CD4-positive, alpha-beta T cell treated with Interleukin-6 at 100 ng/mL for 8 hours (primary cell): ENCODE results near the gene MED12L.

Experiments used
- DNase-seq: peaks from one replicate; pipeline ENCODE4 v3.0.0-alpha.2; 2020; ENCODE audit warnings: mixed read lengths, low spot score

MED12L gene

DNA sequence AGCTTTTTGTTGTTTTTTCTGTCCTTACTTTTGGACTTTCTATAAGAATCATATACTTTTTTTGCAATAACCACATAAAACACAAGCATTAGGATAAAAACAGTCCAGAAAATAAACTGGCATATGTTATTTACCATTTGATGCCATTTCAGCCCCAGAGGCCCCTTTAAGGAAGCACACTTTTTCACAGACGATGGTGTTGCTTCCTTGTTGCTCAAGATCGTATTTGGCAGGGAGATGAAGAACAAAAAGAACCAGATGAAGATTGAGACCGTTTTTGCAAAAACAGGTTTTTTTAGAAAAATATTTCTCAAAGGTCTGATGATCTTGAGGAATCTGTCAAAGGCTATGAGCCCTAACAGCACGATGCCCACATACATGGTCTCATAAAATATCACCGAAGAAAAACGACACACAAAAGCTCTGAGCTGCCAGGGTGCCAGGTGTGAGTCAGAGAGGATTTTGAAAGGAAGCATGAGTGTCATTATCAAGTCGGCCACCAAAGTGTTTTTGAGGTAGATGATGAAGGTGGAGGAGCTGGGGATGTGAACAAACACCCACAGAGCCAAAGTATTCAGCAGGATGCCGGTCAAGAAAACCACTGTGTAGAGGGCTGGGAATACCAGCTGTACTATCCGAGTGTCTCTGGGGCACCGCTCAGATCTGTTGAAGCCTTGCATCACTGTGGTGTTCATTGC, 243.0 kb downstream of the MED12L start:
- peak; percentile 14 for DNase-seq

DNA sequence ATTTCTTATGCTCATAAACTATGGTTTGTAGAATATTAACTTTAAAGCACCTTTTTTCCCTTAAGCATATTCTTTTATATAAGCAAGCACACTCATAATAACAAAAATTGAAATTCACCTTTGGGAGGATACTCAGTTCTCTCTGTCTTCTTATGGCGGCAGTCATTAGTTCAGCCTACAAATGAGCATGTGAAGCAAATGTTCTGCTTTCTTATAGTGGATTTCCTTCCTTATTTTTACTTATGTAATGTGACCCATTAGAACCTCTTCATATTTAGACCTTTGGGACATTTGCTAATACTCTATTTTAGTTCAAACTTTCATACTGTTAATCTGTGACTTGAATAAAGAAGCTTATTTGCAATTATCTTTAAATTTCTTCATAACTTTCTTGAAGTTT, 243.9 kb downstream of the MED12L start, which contains the start of gene P2RY13:
P2RY13 (minus strand) TSS at position 187 of the 400 bp plus-strand sequence; CDS start at position 166, 21 bp downstream.
- DNase-seq = no peak

DNA sequence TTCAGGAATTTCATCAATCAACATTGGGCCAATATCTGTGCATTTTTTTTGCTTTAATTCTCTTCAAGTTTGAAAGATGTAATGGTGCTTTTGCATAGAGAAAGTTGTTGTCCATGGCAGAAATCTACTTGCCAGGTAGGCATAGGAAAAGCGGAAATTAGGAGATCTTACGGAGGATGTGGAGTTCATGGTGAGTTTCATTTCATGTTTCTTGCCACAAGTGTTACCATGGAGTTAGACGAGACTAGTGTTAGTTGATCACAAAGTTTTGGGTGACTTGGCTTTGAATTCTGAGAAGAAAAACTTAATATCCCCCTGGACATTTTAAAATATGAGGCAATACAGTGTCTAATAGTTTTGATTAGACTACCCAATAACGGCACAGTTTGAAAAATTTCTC, 244.9 kb downstream of the MED12L start:
- no peak for DNase-seq

DNA sequence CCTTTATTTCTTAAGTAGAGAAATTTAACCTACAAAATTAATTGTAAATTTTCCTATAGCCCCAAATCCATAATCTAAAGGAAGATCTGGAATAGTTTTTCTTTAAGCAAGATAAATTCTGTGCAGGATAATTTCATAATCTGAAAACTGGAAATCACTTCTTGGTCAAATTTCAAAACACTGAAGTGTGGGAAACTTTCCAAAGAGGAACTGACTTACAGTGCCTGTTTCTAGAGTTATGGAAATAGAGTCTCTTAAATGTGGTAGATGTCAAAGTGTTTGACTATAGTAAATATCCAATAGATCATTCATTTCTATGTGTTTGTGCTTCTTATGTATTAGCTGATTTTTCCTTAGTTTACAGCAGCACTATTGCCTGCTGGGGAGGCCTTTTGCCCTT, 245.4 kb downstream of the MED12L start:
- no peak for DNase-seq

DNA sequence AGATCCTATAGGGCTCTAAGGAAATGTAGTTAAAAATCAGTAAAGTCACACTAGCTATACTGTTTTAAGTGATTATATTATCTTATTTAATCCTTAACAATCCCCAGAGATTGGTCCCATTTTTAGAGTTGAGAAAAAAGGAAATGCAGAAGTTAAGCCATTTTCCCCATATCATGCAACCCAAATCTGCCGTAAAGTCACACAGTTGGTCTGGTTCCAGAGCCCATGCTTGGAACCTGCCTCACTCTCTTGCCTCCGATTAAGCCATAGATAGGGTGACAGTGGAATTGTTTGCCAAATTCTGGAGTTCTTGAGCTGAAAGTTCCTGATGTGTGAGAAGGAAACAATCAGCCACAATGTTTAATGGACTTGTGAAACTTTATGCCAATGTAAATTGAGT, 246.2 kb downstream of the MED12L start:
- no peak for DNase-seq

DNA sequence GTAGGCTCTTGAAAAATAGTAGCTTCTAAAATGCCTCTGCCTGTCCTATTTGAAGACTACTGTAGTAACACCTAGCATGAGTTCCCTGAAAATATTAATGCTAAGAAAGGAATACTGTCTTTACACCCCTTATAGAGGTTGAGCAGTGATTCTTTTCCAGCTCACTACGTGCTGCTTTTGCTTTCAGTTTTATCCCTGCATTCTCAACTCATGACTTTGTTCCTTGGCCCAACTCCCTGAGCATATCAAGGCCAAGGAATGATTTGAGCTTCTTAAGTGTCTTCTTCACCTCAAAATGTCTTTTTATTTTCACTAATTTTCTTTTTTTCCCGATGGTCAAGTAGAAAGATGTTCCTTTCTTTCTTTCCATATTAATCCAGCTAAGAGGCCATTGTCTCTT, 260.4 kb downstream of the MED12L start:
- DNase-seq = no peak

DNA sequence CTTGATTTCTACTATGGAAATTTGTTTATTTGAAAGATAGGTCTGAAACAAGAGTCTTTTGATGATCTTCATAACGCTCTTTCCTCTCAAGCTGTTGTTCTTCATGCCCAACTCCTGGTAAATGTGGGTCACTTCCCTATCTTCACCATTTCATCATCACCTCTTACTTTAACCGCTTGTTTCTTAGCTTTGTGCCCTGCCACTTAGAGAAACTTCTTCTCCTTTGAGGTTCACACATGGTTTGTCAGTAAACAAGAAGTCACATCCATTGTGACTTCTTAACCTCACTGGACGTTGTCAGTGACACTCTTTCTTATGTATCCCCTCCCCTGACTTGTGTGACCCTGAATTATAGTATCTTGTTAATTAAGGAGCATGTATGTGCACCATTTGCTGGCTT, 260.8 kb downstream of the MED12L start:
- no peak for DNase-seq

DNA sequence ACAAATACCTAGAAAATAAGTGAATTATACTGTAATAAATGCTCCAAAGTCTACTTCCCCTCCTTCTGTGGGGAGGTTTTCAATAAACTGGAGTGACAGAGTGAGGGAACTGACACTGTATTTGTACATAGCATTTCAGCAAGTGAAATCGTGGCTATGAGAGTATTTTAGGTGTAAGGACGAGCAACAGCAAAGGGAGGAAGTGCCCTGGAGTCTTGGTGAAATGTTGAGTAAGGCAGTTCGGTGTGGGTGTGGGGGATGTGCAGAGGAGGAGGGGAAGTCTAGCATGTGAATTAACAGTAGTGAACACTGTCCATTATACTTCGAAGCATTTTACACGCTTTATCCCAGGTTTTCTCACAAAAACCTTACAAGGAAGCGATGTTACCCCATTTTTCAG, 262.0 kb downstream of the MED12L start:
- DNase-seq = no peak

DNA sequence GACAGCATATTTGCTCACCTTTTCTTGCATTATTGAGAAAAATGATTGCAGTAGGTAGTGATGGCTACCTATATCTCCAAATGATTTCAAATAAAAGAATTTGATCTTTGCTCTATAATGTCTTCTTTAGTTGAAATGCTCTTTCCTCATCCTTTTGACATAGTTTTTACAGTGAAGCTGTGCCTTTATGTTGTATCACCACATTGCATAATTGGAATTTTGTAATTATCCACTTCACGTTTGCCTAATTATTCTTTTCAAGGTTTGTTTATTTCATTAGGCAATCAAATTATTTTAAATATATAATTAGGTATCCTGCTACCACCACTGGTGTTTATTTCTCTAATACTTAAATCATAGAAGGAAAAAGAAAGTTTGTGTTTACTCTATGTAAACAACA, 265.2 kb downstream of the MED12L start:
- DNase-seq = no peak

DNA sequence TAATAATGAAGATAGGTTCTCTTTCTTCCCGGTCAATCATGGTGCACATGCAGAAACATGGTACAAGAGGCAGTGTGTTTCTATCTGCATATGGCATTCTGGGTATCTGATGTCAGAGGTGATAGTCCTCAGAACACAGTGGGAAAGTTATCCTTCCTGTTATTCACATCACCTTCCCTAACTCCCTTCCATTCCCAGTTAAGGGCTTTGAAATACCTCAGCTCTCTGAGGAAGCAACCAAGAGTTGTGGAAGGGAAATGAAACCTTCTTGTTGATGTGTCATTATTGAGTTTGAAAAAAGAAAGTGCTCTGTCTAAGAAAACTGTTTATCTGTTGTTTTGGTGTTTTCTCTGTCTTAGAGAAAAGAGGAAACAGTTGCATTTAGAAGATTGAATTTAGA, 265.8 kb downstream of the MED12L start:
- DNase-seq = no peak

DNA sequence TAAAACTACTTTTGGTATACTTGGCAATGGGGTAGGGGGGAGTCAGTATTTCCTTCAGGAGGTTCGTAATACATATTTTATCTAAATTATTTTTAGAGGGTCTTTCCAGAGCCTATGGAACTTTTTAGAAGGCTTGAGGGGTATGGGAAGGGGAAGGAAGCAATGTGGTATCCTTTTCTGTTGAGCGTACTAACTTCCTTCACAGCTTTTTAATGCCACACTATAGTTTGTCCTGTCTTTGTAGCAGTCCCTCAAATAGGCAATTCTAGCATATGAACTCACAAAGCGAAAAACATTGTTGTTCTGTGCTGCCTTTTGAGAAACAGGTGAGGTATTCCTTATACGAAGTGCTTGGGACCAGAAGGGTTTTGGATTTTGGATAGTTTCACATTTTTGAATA, 266.2 kb downstream of the MED12L start:
- DNase-seq = no peak

DNA sequence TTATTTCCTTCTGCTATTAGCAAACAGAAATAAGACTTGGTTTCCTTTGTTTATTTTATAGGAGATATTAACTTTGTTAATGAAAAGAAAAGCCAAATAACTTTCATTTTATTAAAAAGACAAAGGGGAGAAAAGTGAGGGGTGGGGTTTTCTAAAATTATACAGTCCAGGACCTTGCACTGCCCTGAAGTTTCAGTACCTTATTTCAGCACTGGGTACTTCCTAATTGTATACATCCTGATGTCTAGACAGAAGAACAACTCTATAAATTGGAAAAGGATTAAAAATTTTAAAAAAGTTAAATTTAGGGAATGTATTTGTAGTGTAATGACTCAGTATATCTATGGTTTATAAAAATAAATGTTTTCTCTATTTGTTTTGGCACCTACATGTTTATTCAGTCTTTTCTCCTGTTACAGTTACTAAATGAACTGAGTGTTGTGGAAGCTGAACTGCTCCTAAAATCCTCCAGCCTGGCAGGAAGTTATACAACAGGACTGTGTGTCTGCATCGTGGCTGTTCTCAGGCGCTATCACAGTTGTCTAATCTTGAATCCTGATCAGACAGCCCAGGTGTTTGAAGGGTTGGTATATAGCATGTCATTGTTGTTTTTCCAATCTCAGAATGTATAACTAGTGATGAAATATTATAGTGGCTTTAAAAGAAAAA, 271.5 kb downstream of the MED12L start:
- DNase-seq = no peak

DNA sequence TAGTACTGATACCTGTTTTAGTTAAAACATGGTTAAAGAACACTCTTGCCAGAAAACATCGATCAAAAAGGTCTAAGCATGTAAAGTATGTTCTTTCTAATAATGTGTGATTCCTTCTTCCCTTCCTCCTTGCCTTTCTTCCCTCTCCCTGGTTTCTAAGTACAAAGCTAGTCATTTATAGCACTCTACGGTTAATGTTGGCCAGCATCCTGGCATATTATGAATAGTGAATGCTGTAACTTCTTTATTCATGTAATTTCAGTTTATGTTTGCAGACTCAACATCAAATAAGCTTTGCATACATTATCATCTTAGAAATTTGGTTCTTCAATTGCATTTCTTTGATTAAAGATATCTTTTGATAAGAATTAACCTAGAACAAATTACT, 272.0 kb downstream of the MED12L start:
- no peak for DNase-seq

DNA sequence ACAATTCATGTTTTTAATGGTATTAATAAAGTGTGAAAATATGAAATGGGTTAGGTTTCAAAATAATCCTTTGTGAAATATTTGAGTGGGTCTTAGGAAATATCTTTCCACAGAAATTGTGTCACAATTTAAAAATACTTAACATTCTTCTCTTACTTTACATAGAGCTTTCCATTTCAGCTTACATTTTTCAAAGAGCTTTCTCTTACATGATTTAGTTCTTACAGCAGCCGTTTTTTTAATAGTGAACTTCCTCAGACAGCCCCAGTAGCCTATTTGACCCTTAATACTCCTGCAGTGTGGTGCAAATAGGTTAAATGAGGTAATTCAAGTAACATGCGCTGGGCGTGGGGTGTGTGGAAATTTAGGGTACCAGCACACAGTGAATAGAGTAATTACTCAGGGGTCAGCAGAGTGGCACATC, 277.3 kb downstream of the MED12L start:
- no peak for DNase-seq

DNA sequence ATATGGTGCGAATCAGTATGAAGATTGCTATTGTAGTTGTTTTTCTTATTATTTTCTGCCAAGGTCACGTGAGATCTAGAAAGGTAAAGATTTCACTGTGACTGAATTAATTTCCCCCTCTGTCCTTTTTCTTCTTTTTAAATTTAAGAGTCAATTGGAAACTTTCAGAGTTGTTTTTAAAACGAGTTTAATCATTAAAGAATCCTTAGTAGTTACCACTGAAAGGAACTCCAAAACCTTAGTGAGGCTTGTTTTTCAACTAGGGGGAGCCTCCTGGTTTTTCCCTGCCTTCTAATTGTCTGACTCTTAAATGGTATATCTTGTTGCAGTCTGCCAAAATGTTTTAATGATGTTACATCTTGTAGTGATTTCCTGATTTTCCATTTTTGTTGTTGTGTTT, 281.5 kb downstream of the MED12L start:
- DNase-seq = no peak

DNA sequence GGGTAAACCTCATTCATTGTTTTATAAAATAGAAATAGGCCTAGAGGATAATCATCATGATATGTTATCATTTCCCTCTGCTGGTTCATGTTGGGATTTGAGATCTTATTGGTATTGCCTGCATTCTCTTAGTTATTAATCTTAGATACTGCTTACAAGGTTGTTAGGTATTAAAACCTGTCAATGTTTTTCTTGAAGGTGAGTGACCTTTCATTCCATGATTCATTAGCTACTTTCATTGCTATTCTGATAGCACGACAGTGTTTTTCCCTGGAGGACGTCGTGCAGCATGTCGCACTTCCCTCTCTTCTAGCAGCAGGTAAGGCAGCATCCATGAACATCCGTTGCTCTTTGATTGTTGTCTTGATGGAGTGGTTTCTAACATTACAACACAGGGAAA, 282.0 kb downstream of the MED12L start:
- DNase-seq = no peak

DNA sequence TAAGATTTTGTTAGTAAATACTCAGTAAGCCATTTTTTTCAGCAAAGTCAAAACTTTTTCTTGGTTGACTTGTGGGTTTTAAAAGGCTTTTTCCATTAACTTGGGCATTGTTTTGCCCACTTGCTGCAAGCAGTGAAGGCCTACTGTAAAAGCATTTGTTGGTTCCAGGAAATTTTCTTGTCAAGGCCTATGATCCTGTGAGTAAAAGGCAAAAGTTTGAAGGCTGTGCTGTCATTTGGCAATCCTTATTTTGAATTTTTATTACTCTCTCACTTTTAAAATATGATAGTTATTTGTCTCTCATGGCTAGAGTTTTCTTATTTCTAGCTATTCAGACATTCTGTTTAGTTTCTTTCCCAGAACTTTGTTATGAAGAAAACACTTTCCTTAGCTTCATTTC, 286.1 kb downstream of the MED12L start:
- DNase-seq = no peak

DNA sequence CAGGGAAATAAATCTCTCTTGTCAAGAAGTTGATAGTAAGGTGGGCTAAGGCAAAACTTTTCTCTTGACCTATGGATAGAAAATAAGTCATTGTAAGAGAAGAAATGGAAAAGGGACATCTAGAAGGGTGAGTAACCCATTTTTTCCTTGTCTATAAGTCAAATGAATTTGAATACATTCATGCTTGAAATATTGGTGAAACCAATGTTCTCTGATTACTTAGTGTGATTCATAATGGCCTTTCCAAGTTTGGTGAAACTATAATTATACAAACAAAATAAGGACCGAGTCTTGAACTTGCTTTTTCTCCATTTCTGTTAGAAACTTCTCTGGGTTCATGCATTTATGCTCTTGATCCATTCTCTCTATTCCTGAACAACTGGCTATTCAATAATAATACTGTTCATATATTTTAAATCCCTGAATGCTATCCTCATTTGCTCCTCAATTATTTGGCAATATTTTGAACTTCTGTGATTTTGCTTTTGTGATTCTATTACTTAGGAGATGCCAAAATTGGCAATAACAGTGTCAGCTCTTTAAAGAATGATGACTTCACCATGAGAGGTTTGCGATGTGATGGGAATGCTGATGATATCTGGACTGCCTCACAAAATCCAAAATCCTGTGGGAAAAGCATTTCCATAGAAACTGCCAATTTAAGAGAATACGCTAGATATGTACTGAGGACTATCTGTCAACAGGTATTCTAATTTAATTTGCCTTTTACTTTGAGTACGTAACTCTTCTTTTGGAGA, 286.8 kb downstream of the MED12L start:
- DNase-seq = no peak

DNA sequence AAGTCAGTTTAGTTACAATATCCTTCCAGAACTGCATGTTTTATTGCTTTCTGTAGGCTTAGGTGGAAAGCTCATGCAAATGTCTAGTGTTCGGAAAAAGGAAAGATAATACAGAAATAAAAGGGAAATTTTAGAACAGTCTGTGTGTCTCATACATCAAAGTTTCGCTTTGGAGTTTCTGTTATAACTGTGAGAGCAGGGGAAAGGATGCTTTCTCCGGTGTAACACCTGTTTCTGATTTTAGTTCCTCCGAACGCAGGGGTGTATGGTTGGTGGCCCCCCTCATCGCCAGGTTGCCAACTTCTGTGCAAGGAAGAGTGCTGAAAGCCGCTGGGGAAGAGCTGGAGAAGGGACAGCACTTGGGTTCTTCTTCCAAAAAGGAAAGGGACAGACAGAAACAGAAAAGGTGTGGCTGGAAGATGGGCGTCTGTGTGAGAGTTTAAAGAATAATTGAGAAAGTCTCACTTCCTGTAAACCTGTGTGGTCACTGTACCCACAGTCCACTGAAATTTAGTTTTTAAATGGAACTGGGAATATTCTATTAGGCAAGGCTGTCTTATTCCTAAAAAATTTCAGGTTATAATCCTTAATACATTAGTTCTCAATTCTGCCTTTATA, 292.4 kb downstream of the MED12L start:
- no peak for DNase-seq

DNA sequence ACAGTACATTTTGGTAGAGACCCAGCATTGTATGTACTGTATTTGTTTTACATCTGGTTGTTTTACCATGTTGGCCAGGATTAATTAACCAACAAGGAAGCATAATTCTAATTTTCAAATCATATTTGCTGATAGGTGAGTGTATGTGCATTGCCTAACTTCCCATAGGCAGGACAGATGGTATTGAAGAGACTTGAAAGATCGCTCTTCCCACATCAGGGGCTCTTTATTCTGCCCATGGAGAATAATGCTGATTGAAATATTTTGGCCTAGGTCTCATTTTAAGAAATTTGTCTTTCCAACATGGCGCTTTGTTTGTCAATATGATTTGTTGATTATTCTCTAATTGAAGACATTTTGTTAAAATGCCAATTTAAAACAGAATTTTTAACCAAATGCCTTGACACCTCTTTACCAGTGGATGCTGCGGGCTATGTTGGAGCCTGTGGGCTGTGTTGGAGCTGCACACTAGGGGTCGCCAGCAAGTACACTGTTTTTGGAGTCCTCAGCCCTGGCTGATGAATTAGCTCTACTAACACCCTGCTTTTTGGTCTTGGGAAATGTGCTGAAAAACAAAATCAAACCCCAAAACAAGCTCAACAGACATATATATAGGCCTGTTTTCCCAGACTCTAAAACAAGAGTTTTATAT, 293.7 kb downstream of the MED12L start:
- no peak for DNase-seq

DNA sequence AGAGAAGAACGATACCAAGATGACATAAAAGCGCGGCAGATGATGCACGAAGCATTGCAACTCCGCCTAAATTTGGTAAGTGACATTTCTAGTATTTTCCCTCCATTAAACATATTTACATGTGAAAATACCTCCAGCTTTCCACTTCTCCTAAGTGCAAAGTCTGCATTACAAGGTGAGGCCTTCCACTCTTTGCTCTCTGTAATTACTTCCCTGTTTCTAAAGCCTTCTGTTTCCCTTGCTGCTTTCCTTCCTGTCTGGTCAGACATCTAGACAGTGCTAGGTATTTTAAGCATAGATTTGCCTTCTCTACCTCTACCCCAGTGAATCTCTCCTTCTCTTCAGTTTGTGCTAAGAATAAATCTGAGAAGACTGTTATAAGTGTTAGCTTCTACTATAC, 297.2 kb downstream of the MED12L start:
- DNase-seq = no peak

DNA sequence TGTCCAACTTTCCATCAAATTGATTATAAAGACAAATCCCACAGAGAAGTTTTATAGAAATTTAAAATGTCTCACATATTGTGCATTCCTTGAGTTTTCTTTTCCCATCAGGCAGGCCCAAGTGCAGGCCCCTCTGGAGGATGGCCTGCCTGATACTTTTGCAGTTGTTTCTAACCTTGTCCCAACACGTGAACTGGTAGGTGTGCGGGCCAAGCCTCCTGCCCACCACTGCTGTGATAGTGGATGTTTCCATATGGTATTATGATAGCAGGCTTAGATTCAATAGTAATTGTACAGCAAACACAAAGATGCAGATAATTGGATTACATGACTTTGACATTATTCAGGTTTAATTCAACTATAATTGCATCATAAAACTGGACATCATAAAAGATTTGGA, 297.6 kb downstream of the MED12L start:
- no peak for DNase-seq
